Mucosa of descending colon (tissue), 3 donors: ENCODE data around the gene DGKD. TPM values are rescaled to one million over a fixed set of nuclear protein-coding genes. Genes with fewer than 3 reads are reported as not detected.

Source experiments
- total RNA-seq, 3 donors: library from RNA; stranded (reverse); fragmentation: NEBNext Ultra II Directional in 2 of 3; extraction: Animal tissue kit (Norgen Biotek cat#: 25700) in 2 of 3; gene quantifications; one replicate each; pipeline versions ENCODE4 v1.2.1 to v1.2.4, GENCODE V29; 2021 to 2023
- donor health status: DM: no; HTN: no; CAD: no; lungs with moderate emphysema.
- donor health status: DM: no; HTN: no; CAD: no.
- donor health status: DM: no; HTN: yes; CAD: no.

The DGKD gene
- total RNA-seq, 3 donors from 2014 or later: 81.8 to 159 (median 102) TPM

Other genes with a start within 250 kb of the DGKD start
- 10 to 100 TPM; 29.5 to 42.9 (median 36.0) TPM for gene ATG16L1, start 102.8 kb upstream of the DGKD start, total RNA-seq
- gene SAG, start 46.7 kb upstream of the DGKD start, total RNA-seq: under 1 TPM in 1 of 3 donors, not detected in 2; 0.63 TPM
- 10 to 100 TPM; 30.6 to 32.7 (median 31.2) TPM for gene USP40, start 212.3 kb downstream of the DGKD start, total RNA-seq